Hematopoietic multipotent progenitor cell treated with erythropoietin and hydrocortisone succinate and interleukin-3 and kit ligand, for 4 days (in vitro differentiated cells): ENCODE results near the gene MOB3C.

Source experiments
- DNase-seq: peaks from one replicate; pipeline ENCODE4 v3.0.0-alpha.2; 2015

The MOB3C gene

GRCh38 chr1:46569884-46570725 is 46.5 kb downstream of the MOB3C start:
- DNase-seq = no peak

- no peak for DNase-seq
Observed at GRCh38 chr1:46569116-46569515, 47.5 kb downstream of the MOB3C start.

- DNase-seq = no peak
Observed at GRCh38 chr1:46568461-46568891, 48.1 kb downstream of the MOB3C start.

GRCh38 chr1:46563341-46563740 is 53.3 kb downstream of the MOB3C start:
- no peak for DNase-seq

- no peak for DNase-seq
Observed at GRCh38 chr1:46562498-46562897, 54.1 kb downstream of the MOB3C start.

- no peak for DNase-seq
Observed at GRCh38 chr1:46558966-46559365, 57.6 kb downstream of the MOB3C start.

GRCh38 chr1:46558141-46558963 is 58.3 kb downstream of the MOB3C start:
- no peak for DNase-seq
